AG09309 (cell line): ENCODE data around the gene PSMC3.
"Not testable (repeated sequence)": the region's sequence is repeated elsewhere in the genome, so short reads cannot be mapped to it uniquely, and the experiment has no call there.

Experiments
- DNase-seq: peaks from one replicate; pipeline ENCODE4 v3.0.0-alpha.2; 2010; ENCODE audit warnings: low read depth
- H3K4me3 ChIP-seq: 2 replicates; pipeline ENCODE4 v1.5.1; 2011; ENCODE audit warnings: mild to moderate bottlenecking, low read depth, low read length, moderate library complexity; ENCODE audit not compliant: control insufficient read depth
- CTCF ChIP-seq: IDR thresholded peaks from 2 replicates; pipeline ENCODE4 v1.5.1; 2011; ENCODE audit warnings: mild to moderate bottlenecking, low read depth, low read length, inconsistent platforms; ENCODE audit not compliant: insufficient read depth, control insufficient read depth; ENCODE audit errors: missing control alignments

The PSMC3 gene

GRCh38 chr11:47466201-47466600 is 40.0 kb upstream of the PSMC3 start:
- DNase-seq = no peak
- TF ChIP-seq CTCF = no peak
- H3K4me3 ChIP-seq = no peak overlapping the region

GRCh38 chr11:47464483-47464882 is 38.2 kb upstream of the PSMC3 start:
- no peak for DNase-seq
- H3K4me3 ChIP-seq = no peak overlapping the region
- no peak for TF ChIP-seq CTCF

GRCh38 chr11:47461876-47462275 is 35.6 kb upstream of the PSMC3 start:
- no peak for TF ChIP-seq CTCF
- no peak overlapping the region for H3K4me3 ChIP-seq
- no peak for DNase-seq

DNA sequence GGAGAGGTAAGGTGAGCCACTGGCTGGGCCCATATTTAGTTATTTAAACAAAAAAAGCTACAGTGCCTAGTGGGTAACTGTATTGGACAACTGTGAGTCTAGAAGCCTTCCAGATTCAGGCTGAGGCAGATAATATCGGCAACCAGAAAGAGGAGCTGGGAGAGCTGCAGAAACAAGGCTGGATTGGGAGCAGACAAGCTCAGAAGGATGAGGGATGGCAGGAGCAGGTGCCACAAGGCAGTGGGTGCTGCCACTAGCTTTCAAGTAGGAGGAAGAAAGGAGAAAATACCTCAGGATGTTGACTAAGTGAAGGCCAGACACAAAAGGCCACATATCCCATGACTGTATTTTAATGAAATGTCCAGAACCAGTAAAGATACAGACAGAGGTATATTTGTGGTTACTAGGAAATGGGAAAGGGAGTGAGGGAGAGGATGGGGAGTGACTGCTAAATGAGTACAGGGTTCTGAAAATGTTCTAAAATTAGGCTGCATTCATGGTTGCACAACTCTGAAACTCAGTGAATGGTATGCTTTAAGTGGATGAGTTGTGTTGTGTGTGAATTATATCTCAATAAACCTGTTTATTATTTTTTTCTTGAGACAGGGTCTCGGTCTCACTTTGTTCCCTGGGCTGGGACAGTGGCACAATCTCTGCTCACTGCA is 34.5 kb upstream of the PSMC3 start:
- no peak for DNase-seq
- TF ChIP-seq CTCF = no peak
- H3K4me3 ChIP-seq = no peak overlapping the region

DNA sequence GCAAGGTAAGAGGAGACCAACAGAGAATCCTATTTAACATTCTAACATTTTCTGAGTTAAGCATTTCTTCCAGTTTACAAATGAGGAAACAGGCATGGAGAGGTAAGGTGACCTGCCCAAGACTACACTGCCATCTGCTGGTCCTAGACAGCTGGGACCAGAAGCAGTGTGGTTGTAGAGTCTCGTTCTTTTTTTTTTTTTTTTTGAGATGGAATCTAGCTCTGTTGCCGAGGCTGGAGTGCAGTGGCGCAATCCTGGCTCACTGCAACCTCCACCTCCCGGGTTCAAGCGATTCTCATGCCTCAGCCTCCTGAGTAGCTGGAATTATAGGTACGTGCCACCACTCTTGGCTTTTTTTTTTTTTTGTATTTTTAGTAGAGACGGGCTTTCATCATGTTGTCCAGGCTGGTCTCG is 28.0 kb upstream of the PSMC3 start:
- peak; percentile 87 for TF ChIP-seq CTCF
- peak; percentile 62 for DNase-seq
- not testable (repeated sequence) for H3K4me3 ChIP-seq

DNA sequence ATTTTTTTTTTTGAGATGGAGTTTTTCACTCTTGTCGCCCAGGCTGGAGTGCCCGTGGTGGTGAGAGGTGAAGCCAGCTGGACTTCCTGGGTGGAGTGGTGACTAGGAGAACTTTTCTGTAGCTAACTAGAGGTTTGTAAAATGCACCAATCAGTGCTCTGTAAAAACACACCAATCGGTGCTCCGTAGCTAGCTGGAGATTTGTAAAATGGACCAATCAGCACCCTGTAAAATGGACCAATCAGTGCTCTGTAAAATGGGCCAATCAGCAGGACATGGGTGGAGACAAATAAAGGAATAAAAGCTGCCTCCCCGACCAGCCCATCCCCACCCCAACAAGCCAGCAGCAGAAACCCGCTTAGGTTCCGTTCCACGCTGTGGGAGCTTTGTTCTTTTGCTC is 27.1 kb upstream of the PSMC3 start:
- TF ChIP-seq CTCF = no peak
- no peak for DNase-seq
- H3K4me3 ChIP-seq = no peak overlapping the region
